ENCODE measurements around the gene EPHB1.

Gene EPHB1

DNA sequence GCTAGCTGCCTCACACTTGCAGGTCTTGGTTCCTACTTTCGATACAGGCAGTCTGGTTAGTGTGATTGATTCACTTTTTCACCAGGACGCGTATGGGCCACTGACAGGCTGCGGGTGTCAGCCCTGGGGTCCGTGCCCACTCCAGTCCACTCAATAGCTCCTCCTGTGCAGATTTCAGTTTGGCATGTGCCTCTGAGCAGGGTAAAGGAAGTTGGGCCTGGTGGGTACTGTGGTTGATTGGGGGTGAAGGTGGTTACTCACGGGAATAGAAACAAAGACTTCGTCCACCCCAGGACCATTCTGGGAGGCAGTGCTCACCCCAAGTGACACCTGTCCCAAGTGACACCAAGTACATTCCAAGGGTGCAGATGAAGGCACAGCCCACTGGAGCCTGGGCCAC is 62.3 kb downstream of the EPHB1 start:
- no peak for DNase-seq (ENCODE audit: low read depth in 1 of 2, low spot score in 1 of 2)
- H3K27ac ChIP-seq (replicated peaks), result no peak overlapping the region
- no peak overlapping the region for H3K4me3 ChIP-seq (replicated peaks; ENCODE audit: insufficient read depth, low read length)
- no peaks in the 10 kb centered on the region for H3K27me3 ChIP-seq (ENCODE audit: insufficient read depth, poor library complexity, severe bottlenecking)
- TF ChIP-seq SPI1 (IDR thresholded peaks at IDR 0.05; ENCODE audit: borderline replicate concordance, low read depth), result no peak
- TF ChIP-seq POLR2AphosphoS5 (IDR thresholded peaks at IDR 0.05; ENCODE audit: low read depth), result no peak
- TF ChIP-seq, protein P1, sequence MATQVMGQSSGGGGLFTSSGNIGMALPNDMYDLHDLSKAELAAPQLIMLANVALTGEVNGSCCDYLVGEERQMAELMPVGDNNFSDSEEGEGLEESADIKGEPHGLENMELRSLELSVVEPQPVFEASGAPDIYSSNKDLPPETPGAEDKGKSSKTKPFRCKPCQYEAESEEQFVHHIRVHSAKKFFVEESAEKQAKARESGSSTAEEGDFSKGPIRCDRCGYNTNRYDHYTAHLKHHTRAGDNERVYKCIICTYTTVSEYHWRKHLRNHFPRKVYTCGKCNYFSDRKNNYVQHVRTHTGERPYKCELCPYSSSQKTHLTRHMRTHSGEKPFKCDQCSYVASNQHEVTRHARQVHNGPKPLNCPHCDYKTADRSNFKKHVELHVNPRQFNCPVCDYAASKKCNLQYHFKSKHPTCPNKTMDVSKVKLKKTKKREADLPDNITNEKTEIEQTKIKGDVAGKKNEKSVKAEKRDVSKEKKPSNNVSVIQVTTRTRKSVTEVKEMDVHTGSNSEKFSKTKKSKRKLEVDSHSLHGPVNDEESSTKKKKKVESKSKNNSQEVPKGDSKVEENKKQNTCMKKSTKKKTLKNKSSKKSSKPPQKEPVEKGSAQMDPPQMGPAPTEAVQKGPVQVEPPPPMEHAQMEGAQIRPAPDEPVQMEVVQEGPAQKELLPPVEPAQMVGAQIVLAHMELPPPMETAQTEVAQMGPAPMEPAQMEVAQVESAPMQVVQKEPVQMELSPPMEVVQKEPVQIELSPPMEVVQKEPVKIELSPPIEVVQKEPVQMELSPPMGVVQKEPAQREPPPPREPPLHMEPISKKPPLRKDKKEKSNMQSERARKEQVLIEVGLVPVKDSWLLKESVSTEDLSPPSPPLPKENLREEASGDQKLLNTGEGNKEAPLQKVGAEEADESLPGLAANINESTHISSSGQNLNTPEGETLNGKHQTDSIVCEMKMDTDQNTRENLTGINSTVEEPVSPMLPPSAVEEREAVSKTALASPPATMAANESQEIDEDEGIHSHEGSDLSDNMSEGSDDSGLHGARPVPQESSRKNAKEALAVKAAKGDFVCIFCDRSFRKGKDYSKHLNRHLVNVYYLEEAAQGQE (IDR thresholded peaks at IDR 0.05; ENCODE audit: insufficient replicate concordance, low read depth), result no peak
- no peak for TF ChIP-seq GABPA (IDR thresholded peaks at IDR 0.05; ENCODE audit: low read depth)
- TF ChIP-seq, protein P2, sequence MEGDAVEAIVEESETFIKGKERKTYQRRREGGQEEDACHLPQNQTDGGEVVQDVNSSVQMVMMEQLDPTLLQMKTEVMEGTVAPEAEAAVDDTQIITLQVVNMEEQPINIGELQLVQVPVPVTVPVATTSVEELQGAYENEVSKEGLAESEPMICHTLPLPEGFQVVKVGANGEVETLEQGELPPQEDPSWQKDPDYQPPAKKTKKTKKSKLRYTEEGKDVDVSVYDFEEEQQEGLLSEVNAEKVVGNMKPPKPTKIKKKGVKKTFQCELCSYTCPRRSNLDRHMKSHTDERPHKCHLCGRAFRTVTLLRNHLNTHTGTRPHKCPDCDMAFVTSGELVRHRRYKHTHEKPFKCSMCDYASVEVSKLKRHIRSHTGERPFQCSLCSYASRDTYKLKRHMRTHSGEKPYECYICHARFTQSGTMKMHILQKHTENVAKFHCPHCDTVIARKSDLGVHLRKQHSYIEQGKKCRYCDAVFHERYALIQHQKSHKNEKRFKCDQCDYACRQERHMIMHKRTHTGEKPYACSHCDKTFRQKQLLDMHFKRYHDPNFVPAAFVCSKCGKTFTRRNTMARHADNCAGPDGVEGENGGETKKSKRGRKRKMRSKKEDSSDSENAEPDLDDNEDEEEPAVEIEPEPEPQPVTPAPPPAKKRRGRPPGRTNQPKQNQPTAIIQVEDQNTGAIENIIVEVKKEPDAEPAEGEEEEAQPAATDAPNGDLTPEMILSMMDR (IDR thresholded peaks at IDR 0.05; ENCODE audit: insufficient read depth, low read length), result no peak

DNA sequence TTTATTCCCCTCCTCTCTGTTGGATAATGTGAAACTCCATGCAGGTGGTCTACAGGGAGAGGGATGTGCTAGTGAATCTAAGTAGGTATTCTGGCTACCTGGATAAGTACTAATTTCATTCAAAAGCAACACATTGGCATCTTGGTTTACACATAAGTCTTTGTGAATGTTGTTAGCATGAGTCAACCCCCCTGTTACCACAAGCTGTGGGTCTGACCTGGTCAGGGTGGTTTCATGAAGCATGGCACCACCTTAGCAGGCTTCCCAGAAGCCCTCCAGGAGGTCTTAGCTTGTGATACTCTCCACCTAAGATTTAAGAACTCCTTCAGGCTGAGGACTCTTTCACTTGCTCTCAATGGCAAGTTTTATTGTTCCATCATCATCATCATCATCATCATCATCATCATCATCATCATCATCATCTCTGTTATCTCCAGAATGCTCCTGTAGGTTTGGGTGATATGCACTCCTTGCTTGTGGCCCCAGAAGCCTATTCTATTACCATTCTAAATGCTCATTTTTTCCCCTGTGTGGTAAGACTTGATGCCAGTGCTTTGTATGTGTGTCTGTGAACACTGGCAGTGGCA is 62.8 kb downstream of the EPHB1 start:
- DNase-seq (ENCODE audit: low read depth in 1 of 2, low spot score in 1 of 2), result no peak
- H3K4me3 ChIP-seq (replicated peaks; ENCODE audit: insufficient read depth, low read length), result no peak overlapping the region
- TF ChIP-seq POLR2AphosphoS5 (IDR thresholded peaks at IDR 0.05; ENCODE audit: low read depth), result no peak
- TF ChIP-seq, protein P1 (IDR thresholded peaks at IDR 0.05; ENCODE audit: insufficient replicate concordance, low read depth), result no peak
- TF ChIP-seq GABPA (IDR thresholded peaks at IDR 0.05; ENCODE audit: low read depth), result no peak
- no peak for TF ChIP-seq SPI1 (IDR thresholded peaks at IDR 0.05; ENCODE audit: borderline replicate concordance, low read depth)
- TF ChIP-seq, protein P2 (IDR thresholded peaks at IDR 0.05; ENCODE audit: insufficient read depth, low read length), result no peak
- no peaks in the 10 kb centered on the region for H3K27me3 ChIP-seq (ENCODE audit: insufficient read depth, poor library complexity, severe bottlenecking)
- no peak overlapping the region for H3K27ac ChIP-seq (replicated peaks)

DNA sequence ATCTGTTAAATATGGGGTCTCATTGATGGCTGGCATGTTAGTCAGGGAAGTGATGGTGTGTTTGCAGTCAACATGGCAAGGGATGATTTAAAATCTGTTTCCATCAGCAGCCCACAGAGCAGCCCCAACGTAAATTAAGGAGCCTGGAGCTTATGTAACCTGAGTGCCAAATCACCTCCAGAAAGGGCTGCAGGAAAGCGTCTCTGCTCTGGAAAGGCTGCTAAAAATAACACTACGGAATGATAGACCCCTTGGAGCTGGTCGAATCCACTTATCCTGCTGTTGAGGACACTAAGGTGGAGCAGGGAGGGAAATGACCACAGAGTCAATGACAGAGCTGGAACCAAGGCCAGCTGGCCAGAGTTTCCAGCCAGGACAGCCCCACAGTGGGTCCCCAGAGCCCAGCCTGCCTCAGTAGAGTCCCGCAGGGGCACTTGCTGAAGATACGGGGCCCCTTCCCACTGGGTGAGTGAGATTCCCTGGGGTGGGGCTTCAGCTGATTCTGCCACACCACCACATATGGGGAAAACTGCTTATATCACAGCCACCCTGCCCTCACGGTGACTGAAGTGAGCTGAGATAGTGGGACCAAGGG is 63.5 kb downstream of the EPHB1 start:
- Histone ChIP-seq H3K27me3 (ENCODE audit: insufficient read depth, poor library complexity, severe bottlenecking) (no peaks in the 10 kb centered on the region), H3K4me3 (replicated peaks; ENCODE audit: insufficient read depth, low read length) (no peak overlapping the region), H3K27ac (replicated peaks) (no peak overlapping the region)
- DNase-seq (ENCODE audit: low read depth in 1 of 2, low spot score in 1 of 2), result no peak
- TF ChIP-seq, protein P2 (IDR thresholded peaks at IDR 0.05; ENCODE audit: insufficient read depth, low read length), result no peak
- TF ChIP-seq GABPA (IDR thresholded peaks at IDR 0.05; ENCODE audit: low read depth) (no peak), POLR2AphosphoS5 (IDR thresholded peaks at IDR 0.05; ENCODE audit: low read depth) (no peak), SPI1 (IDR thresholded peaks at IDR 0.05; ENCODE audit: borderline replicate concordance, low read depth) (no peak)
- TF ChIP-seq, protein P1 (IDR thresholded peaks at IDR 0.05; ENCODE audit: insufficient replicate concordance, low read depth), result no peak
